HepG2 (cell line): Measurements from ENCODE around the gene DCUN1D2. TPM values are rescaled to one million over a fixed set of nuclear protein-coding genes. Genes with fewer than 3 reads are reported as not detected.

ENCODE experiments used
- ATAC-seq: fragments of 200-7000 bp; cut with Tn5 transposase; 3 replicates; pipeline ENCODE4 v1.9.1; 2020; ENCODE audit warnings: mild to moderate bottlenecking, moderate library complexity
- BruUV-seq: library from RNA; stranded (reverse); fragments of 400-500 nt; replicated peaks from 2 replicates; lab custom pipeline; 2021; lab: Mats Ljungman, UMichigan
- CTCF ChIA-PET: fragments of 300-600 bp; formaldehyde crosslinking; extraction: SDS; loops from one replicate; lab custom pipeline; 2021; ENCODE audit warnings: low total read pairs, inconsistent platforms, low intra/inter-chr PET ratio; lab: Yijun Ruan, JAX
- POLR2A ChIA-PET: fragments of 350-600 bp; sonication (Branson Sonifier 250); formaldehyde crosslinking; loops from one replicate; lab custom pipeline; 2020; ENCODE audit warnings: antibody characterized with exemption, inconsistent platforms; lab: Yijun Ruan, JAX
- DNase-seq: peaks from one replicate; pipeline ENCODE4 v3.0.0-alpha.2; 2015; ENCODE audit warnings: low spot score
- FAIRE-seq: peaks from 3 replicates; lab custom pipeline; 2011; peaks lifted over from hg19 to GRCh38; lab: Jason Lieb, UNC
- H2AFZ ChIP-seq: one replicate; pipeline ENCODE4 v1.6.1; 2011; ENCODE audit warnings: low read length, inconsistent platforms
- H3K27ac ChIP-seq: fragments of 300-600 bp; 3 replicates; pipeline ENCODE4 v1.8.0; 2011; ENCODE audit warnings: mixed run types, mild to moderate bottlenecking, mixed read lengths, low read length, inconsistent platforms; ENCODE audit not compliant: insufficient read depth; ENCODE audit errors: extremely low read length
- H3K27me3 ChIP-seq, 2 experiments: fragments of 200-600 bp in 1 of 2; 2 replicates in 1 of 2; 3 replicates in 1 of 2; pipeline versions ENCODE4 v1.6.0 to v1.8.0; 2011; ENCODE audit warnings: low read length in 2 of 2, mild to moderate bottlenecking in 2 of 2, moderate library complexity in 2 of 2, inconsistent platforms in 1 of 2; ENCODE audit not compliant: insufficient read depth in 2 of 2, control insufficient read depth in 1 of 2
- H3K36me3 ChIP-seq, 2 experiments: fragments of 200-600 bp in 1 of 2; replicated peaks in 1 of 2; 2 replicates in 1 of 2; 3 replicates in 1 of 2; pipeline versions ENCODE4 v1.5.1 to v1.8.0; 2011; ENCODE audit warnings: low read length in 2 of 2, inconsistent platforms in 1 of 2; ENCODE audit not compliant: insufficient read depth in 2 of 2, control insufficient read depth in 1 of 2
- H3K4me1 ChIP-seq: 2 replicates; pipeline ENCODE4 v1.5.1; 2012; ENCODE audit warnings: low read length, inconsistent platforms; ENCODE audit not compliant: insufficient read depth
- H3K4me2 ChIP-seq: 2 replicates; pipeline ENCODE4 v1.6.0; 2011; ENCODE audit warnings: low read depth, low read length, inconsistent platforms
- H3K4me3 ChIP-seq, 3 experiments: fragments of 200-600 bp in 1 of 3; sonication (generic), shearing (Covaris generic) in 1 of 3; replicated peaks in 1 of 3; 2 replicates each; pipeline ENCODE4 v1.5.1; 2011 to 2016; ENCODE audit warnings: low read length in 3 of 3, inconsistent platforms in 2 of 3, low read depth in 2 of 3, mild to moderate bottlenecking in 2 of 3, control low read depth in 1 of 3, mixed read lengths in 1 of 3; ENCODE audit not compliant: insufficient read depth in 1 of 3
- H3K79me2 ChIP-seq: one replicate; pipeline ENCODE4 v1.6.1; 2011; ENCODE audit warnings: low read length, inconsistent platforms; ENCODE audit not compliant: insufficient read depth
- H3K9ac ChIP-seq: 2 replicates; pipeline ENCODE4 v1.6.0; 2011; ENCODE audit warnings: mild to moderate bottlenecking, low read depth, low read length, inconsistent platforms; ENCODE audit not compliant: insufficient read depth
- H3K9me3 ChIP-seq: 2 replicates; pipeline ENCODE4 v1.5.1; 2012; ENCODE audit warnings: mild to moderate bottlenecking, low read length
- H4K20me1 ChIP-seq: 2 replicates; pipeline ENCODE4 v1.6.0; 2011; ENCODE audit warnings: inconsistent platforms, mild to moderate bottlenecking, low read length, moderate library complexity; ENCODE audit not compliant: insufficient read depth
- HES4 ChIP-seq: sonication (generic); formaldehyde crosslinking; IDR thresholded peaks from 2 replicates; pipeline ENCODE4 v1.9.0; 2021; ENCODE audit warnings: mild to moderate bottlenecking, missing genetic modification reagents, borderline replicate concordance
- HOXD1 ChIP-seq: sonication (generic); formaldehyde crosslinking; IDR thresholded peaks from 2 replicates; pipeline ENCODE4 v1.5.0; 2020; ENCODE audit warnings: missing genetic modification reagents
- NR0B2 ChIP-seq: sonication (generic); formaldehyde crosslinking; IDR thresholded peaks from 2 replicates; pipeline ENCODE4 v1.4.0; 2020; ENCODE audit warnings: mild to moderate bottlenecking, missing genetic modification reagents
- SP4 ChIP-seq: sonication (generic); formaldehyde crosslinking; IDR thresholded peaks from 2 replicates; pipeline ENCODE4 v1.8.1; 2023; ENCODE audit warnings: mild to moderate bottlenecking, missing genetic modification reagents
- THAP11 ChIP-seq: IDR thresholded peaks from 2 replicates; pipeline ENCODE4 v1.6.1; 2016; ENCODE audit warnings: missing biosample characterization, missing genetic modification reagents
- ZNF530 ChIP-seq: sonication (generic); formaldehyde crosslinking; IDR thresholded peaks from 2 replicates; pipeline ENCODE4 v1.5.0; 2020; ENCODE audit warnings: low read depth, mild to moderate bottlenecking, missing genetic modification reagents
- WGBS: methylation state at CpG from one replicate; pipeline ENCODE4 v1.1.6; 2017; ENCODE audit warnings: low lambda C conversion rate; 5-methylcytosine and 5-hydroxymethylcytosine counted together
- in situ Hi-C: cut with HindIII; loops from 2 replicates; pipeline ENCODE4 v1.10.0; 2017; ENCODE audit warnings: low pct_unique_long_range_greater_than_20kb; ENCODE audit not compliant: extremely low pct_ligation_motif_present
- intact Hi-C: fragments of 100-400 bp; cut with micrococcal nuclease; formaldehyde crosslinking; loops from one replicate; pipeline ENCODE4 v1.10.0; 2022; ENCODE audit not compliant: unreplicated experiment
- polyA plus RNA-seq, 8 experiments: library from polyadenylated mRNA; depleted of rRNA in 3 of 8; stranded (reverse) in 7 of 8; unstranded in 1 of 8; fragments of >200 nt; fragmentation: Illumina TruSeq in 4 of 8; extraction: Trizol in 4 of 8; gene quantifications; 2 replicates each; pipeline versions ENCODE4 v1.2.1 to v1.2.3, GENCODE V29; 2011 to 2016; ENCODE audit warnings: low read depth in 4 of 8, missing spikeins in 1 of 8, mixed read lengths in 1 of 8; ENCODE audit not compliant: insufficient read depth in 1 of 8
- total RNA-seq, 5 experiments: library from RNA; depleted of rRNA; stranded (reverse); fragments of >200 nt; fragmentation: Illumina TruSeq; extraction: Trizol; gene quantifications; 2 replicates each; pipeline ENCODE4 v1.2.3, GENCODE V29; 2016; ENCODE audit warnings: low read depth in 1 of 5
- TF ChIP-seq, protein P1 (sequence below), 2 experiments: fragments of 450-650 bp in 1 of 2; sonication (generic) in 1 of 2; formaldehyde crosslinking in 1 of 2; IDR thresholded peaks; 2 replicates each; pipeline versions ENCODE4 v1.6.1 to v1.8.0; 2016 to 2022; ENCODE audit warnings: antibody characterized with exemption in 1 of 2, mild to moderate bottlenecking in 1 of 2, missing genetic modification reagents in 1 of 2

DCUN1D2 gene
- total and polyA plus RNA-seq, 2 of the 13 experiments (the other 11 are each of a cell fraction or from before 2014, with no cell fraction given) = 9.1 to 9.6 TPM

GRCh38 chr13:113429608-113429985 is 60.9 kb downstream of the DCUN1D2 start:
- intact Hi-C loops = no loop called here
- Histone ChIP-seq H3K4me1 (peaks cover 21% of the 10 kb centered on the region), H2AFZ (no peak overlapping the region), H3K27me3 (peaks cover 3 to 45% of the 10 kb centered on the region in 2 experiments; a peak in 3 of 5 replicates), H3K9me3 (no peaks in the 10 kb centered on the region), H3K4me2 (no peak overlapping the region), H3K79me2 (no peaks in the 10 kb centered on the region), H3K4me3 (no peak overlapping the region), H3K27ac (no peak overlapping the region), H4K20me1 (no peaks in the 10 kb centered on the region)
- in situ Hi-C loops = no loop called here
- BruUV-seq = no TSS peak
- ChIA-PET POLR2A (no interaction called here), CTCF (no interaction called here)
- no peak for DNase-seq
- TF ChIP-seq SP4 (CRISPR knock-in tag) (no peak), ZNF530 (CRISPR knock-in tag) (no peak)
- TF ChIP-seq, all 625 proteins: peak for 0
- no peak for FAIRE-seq
- Histone ChIP-seq H3K9ac (no peak overlapping the region), H3K36me3 (no peaks in the 10 kb centered on the region)
- no peak for ATAC-seq
- WGBS = 36% methylated on average over 12 of the region's 16 CpGs

GRCh38 chr13:113428871-113429607 is 61.5 kb downstream of the DCUN1D2 start:
- Histone ChIP-seq H3K27me3 (peaks cover 3 to 47% of the 10 kb centered on the region in 2 experiments; a peak in 3 of 5 replicates), H4K20me1 (no peaks in the 10 kb centered on the region), H2AFZ (no peak overlapping the region), H3K4me2 (no peak overlapping the region), H3K36me3 (no peaks in the 10 kb centered on the region), H3K27ac (no peak overlapping the region), H3K79me2 (no peaks in the 10 kb centered on the region), H3K4me3 (no peak overlapping the region), H3K9me3 (no peaks in the 10 kb centered on the region), H3K4me1 (peaks cover 21% of the 10 kb centered on the region), H3K9ac (no peak overlapping the region)
- 76% methylated on average over 34 of the region's 45 CpGs for WGBS
- DNase-seq = no peak
- no peak for ATAC-seq
- in situ Hi-C loops (no loop called here), intact Hi-C loops (no loop called here)
- ChIA-PET POLR2A (interaction anchor here (0.6 to 1.7 kb wide), 2 partner anchors 9 to 10 kb away, joined by 3 to 12 read pairs; no protein-coding TSS in a partner anchor), CTCF (no interaction called here)
- FAIRE-seq = no peak
- BruUV-seq = no TSS peak
- TF ChIP-seq NR0B2 (CRISPR knock-in tag) (no peak), HES4 (CRISPR knock-in tag) (no peak), THAP11 (no peak), HOXD1 (CRISPR knock-in tag) (no peak)
- TF ChIP-seq, protein P1, sequence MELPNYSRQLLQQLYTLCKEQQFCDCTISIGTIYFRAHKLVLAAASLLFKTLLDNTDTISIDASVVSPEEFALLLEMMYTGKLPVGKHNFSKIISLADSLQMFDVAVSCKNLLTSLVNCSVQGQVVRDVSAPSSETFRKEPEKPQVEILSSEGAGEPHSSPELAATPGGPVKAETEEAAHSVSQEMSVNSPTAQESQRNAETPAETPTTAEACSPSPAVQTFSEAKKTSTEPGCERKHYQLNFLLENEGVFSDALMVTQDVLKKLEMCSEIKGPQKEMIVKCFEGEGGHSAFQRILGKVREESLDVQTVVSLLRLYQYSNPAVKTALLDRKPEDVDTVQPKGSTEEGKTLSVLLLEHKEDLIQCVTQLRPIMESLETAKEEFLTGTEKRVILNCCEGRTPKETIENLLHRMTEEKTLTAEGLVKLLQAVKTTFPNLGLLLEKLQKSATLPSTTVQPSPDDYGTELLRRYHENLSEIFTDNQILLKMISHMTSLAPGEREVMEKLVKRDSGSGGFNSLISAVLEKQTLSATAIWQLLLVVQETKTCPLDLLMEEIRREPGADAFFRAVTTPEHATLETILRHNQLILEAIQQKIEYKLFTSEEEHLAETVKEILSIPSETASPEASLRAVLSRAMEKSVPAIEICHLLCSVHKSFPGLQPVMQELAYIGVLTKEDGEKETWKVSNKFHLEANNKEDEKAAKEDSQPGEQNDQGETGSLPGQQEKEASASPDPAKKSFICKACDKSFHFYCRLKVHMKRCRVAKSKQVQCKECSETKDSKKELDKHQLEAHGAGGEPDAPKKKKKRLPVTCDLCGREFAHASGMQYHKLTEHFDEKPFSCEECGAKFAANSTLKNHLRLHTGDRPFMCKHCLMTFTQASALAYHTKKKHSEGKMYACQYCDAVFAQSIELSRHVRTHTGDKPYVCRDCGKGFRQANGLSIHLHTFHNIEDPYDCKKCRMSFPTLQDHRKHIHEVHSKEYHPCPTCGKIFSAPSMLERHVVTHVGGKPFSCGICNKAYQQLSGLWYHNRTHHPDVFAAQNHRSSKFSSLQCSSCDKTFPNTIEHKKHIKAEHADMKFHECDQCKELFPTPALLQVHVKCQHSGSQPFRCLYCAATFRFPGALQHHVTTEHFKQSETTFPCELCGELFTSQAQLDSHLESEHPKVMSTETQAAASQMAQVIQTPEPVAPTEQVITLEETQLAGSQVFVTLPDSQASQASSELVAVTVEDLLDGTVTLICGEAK (IDR thresholded peaks at IDR 0.05) = no peak
- TF ChIP-seq, protein P1 (CRISPR knock-in tag; IDR thresholded peaks at IDR 0.05) = no peak
